ENCODE data around the gene COL11A2. TPM values are rescaled to one million over a fixed set of nuclear protein-coding genes. Genes with fewer than 3 reads are reported as not detected.

The COL11A2 gene
- total RNA-seq, 1 experiment from 2014 or later, result 3.7 TPM

GRCh38 chr6:33177552-33178446 is 14.5 kb downstream of the COL11A2 start (continued):
- TF ChIP-seq, protein P1, sequence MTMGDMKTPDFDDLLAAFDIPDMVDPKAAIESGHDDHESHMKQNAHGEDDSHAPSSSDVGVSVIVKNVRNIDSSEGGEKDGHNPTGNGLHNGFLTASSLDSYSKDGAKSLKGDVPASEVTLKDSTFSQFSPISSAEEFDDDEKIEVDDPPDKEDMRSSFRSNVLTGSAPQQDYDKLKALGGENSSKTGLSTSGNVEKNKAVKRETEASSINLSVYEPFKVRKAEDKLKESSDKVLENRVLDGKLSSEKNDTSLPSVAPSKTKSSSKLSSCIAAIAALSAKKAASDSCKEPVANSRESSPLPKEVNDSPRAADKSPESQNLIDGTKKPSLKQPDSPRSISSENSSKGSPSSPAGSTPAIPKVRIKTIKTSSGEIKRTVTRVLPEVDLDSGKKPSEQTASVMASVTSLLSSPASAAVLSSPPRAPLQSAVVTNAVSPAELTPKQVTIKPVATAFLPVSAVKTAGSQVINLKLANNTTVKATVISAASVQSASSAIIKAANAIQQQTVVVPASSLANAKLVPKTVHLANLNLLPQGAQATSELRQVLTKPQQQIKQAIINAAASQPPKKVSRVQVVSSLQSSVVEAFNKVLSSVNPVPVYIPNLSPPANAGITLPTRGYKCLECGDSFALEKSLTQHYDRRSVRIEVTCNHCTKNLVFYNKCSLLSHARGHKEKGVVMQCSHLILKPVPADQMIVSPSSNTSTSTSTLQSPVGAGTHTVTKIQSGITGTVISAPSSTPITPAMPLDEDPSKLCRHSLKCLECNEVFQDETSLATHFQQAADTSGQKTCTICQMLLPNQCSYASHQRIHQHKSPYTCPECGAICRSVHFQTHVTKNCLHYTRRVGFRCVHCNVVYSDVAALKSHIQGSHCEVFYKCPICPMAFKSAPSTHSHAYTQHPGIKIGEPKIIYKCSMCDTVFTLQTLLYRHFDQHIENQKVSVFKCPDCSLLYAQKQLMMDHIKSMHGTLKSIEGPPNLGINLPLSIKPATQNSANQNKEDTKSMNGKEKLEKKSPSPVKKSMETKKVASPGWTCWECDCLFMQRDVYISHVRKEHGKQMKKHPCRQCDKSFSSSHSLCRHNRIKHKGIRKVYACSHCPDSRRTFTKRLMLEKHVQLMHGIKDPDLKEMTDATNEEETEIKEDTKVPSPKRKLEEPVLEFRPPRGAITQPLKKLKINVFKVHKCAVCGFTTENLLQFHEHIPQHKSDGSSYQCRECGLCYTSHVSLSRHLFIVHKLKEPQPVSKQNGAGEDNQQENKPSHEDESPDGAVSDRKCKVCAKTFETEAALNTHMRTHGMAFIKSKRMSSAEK (CRISPR knock-in tag; IDR thresholded peaks at IDR 0.05; ENCODE audit: borderline replicate concordance), result no peak
- TF ChIP-seq SMAD4 (CRISPR knock-in tag; IDR thresholded peaks at IDR 0.05), result no peak

DNA sequence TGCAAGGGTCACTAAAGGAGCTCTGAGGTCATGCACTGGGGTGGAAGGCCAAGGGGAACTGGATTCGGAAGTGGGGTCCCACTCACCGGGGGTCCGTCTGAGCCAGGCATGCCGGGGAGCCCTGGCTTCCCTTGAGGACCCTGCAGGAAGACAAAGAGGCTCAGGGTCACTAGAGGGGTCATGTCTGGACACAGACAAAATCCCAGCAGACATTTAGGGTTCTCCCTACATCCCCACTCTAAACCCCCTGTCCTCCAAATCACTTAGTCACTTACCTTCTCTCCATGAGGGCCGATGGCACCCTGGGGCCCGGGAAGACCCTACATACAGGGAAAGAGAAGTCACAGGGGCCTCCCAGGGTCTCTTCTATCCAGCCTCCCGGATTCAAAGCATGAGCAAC is 15.4 kb downstream of the COL11A2 start:
- Mint-ChIP-seq H3K4me3 (no peak overlapping the region), H3K9me3 (no peaks in the 10 kb centered on the region), H3K4me1 (0 out of 2 replicates have a peak, but pooled peaks cover 3% of the 10 kb centered on the region), H3K27ac (no peak overlapping the region), H3K36me3 (no peaks in the 10 kb centered on the region), H3K27me3 (ENCODE audit: low read depth) (peaks cover 11% of the 10 kb centered on the region; the same call in 1 of the 2 replicates)
- DNase-seq (ENCODE audit: low spot score) (no peak), ATAC-seq (no peak)
- ChIA-PET CTCF (interaction anchor here (1.1 kb wide), 1 partner anchor 71 kb away, joined by 3 read pairs; no protein-coding TSS in a partner anchor), POLR2A (no interaction called here)
- TF ChIP-seq EMX1 (CRISPR knock-in tag; IDR thresholded peaks at IDR 0.05) (no peak), SMAD4 (CRISPR knock-in tag; IDR thresholded peaks at IDR 0.05) (no peak), RORB (CRISPR knock-in tag; IDR thresholded peaks at IDR 0.05) (no peak), NFATC4 (CRISPR knock-in tag; IDR thresholded peaks at IDR 0.05) (no peak), OVOL2 (CRISPR knock-in tag; IDR thresholded peaks at IDR 0.05; ENCODE audit: borderline replicate concordance) (no peak), RELA (CRISPR knock-in tag; IDR thresholded peaks at IDR 0.05; ENCODE audit: borderline replicate concordance) (no peak), ZNF396 (CRISPR knock-in tag; IDR thresholded peaks at IDR 0.05; ENCODE audit: borderline replicate concordance) (no peak), ZNF425 (CRISPR knock-in tag; conservative IDR thresholded peaks at IDR 0.05) (no peak), NR2C2 (CRISPR knock-in tag; IDR thresholded peaks at IDR 0.05) (no peak), MYBL2 (CRISPR knock-in tag; IDR thresholded peaks at IDR 0.05) (no peak), JAZF1 (CRISPR knock-in tag; IDR thresholded peaks at IDR 0.05) (no peak), SMAD3 (CRISPR knock-in tag; IDR thresholded peaks at IDR 0.05; ENCODE audit: borderline replicate concordance) (no peak), ZNF138 (CRISPR knock-in tag; conservative IDR thresholded peaks at IDR 0.05) (no peak)
- TF ChIP-seq, protein P2, sequence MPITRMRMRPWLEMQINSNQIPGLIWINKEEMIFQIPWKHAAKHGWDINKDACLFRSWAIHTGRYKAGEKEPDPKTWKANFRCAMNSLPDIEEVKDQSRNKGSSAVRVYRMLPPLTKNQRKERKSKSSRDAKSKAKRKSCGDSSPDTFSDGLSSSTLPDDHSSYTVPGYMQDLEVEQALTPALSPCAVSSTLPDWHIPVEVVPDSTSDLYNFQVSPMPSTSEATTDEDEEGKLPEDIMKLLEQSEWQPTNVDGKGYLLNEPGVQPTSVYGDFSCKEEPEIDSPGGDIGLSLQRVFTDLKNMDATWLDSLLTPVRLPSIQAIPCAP (CRISPR knock-in tag; IDR thresholded peaks at IDR 0.05), result no peak
- TF ChIP-seq, protein P3, sequence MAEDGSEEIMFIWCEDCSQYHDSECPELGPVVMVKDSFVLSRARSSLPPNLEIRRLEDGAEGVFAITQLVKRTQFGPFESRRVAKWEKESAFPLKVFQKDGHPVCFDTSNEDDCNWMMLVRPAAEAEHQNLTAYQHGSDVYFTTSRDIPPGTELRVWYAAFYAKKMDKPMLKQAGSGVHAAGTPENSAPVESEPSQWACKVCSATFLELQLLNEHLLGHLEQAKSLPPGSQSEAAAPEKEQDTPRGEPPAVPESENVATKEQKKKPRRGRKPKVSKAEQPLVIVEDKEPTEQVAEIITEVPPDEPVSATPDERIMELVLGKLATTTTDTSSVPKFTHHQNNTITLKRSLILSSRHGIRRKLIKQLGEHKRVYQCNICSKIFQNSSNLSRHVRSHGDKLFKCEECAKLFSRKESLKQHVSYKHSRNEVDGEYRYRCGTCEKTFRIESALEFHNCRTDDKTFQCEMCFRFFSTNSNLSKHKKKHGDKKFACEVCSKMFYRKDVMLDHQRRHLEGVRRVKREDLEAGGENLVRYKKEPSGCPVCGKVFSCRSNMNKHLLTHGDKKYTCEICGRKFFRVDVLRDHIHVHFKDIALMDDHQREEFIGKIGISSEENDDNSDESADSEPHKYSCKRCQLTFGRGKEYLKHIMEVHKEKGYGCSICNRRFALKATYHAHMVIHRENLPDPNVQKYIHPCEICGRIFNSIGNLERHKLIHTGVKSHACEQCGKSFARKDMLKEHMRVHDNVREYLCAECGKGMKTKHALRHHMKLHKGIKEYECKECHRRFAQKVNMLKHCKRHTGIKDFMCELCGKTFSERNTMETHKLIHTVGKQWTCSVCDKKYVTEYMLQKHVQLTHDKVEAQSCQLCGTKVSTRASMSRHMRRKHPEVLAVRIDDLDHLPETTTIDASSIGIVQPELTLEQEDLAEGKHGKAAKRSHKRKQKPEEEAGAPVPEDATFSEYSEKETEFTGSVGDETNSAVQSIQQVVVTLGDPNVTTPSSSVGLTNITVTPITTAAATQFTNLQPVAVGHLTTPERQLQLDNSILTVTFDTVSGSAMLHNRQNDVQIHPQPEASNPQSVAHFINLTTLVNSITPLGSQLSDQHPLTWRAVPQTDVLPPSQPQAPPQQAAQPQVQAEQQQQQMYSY (CRISPR knock-in tag; IDR thresholded peaks at IDR 0.05), result no peak
